Loucy (cell line): ENCODE data around the gene ALDH7A1.

ENCODE experiments used
- H2AFZ ChIP-seq: fragments of 200-600 bp; sonication (generic); 2 replicates; pipeline ENCODE4 v1.6.0; 2016; ENCODE audit warnings: antibody characterized with exemption, mild to moderate bottlenecking, low read length, moderate library complexity
- H3F3A ChIP-seq: fragments of 200-600 bp; 2 replicates; pipeline ENCODE4 v1.6.0; 2016; ENCODE audit warnings: antibody characterized with exemption, low read depth, mild to moderate bottlenecking
- H3K27me3 ChIP-seq: fragments of 200-600 bp; sonication (generic); 2 replicates; pipeline ENCODE4 v1.6.1; 2014; ENCODE audit warnings: low read length, mild to moderate bottlenecking; ENCODE audit not compliant: insufficient read depth, poor library complexity, severe bottlenecking
- H3K36me3 ChIP-seq: fragments of 200-600 bp; sonication (generic); 2 replicates; pipeline ENCODE4 v1.6.1; 2016; ENCODE audit warnings: low read length; ENCODE audit not compliant: insufficient read depth
- H3K4me1 ChIP-seq: fragments of 200-600 bp; sonication (generic); 2 replicates; pipeline ENCODE4 v1.5.1; 2014; ENCODE audit warnings: low read length, mild to moderate bottlenecking; ENCODE audit not compliant: insufficient read depth, poor library complexity, severe bottlenecking
- H3K4me2 ChIP-seq: fragments of 200-600 bp; sonication (generic); 2 replicates; pipeline ENCODE4 v1.6.0; 2014; ENCODE audit warnings: antibody characterized with exemption, low read length, low read depth, mild to moderate bottlenecking; ENCODE audit not compliant: poor library complexity, severe bottlenecking
- H3K4me3 ChIP-seq: fragments of 200-600 bp; sonication (generic); 2 replicates; pipeline ENCODE4 v1.5.1; 2014; ENCODE audit warnings: low read length, mild to moderate bottlenecking, mixed read lengths; ENCODE audit not compliant: poor library complexity, severe bottlenecking
- H3K79me2 ChIP-seq: fragments of 200-600 bp; sonication (generic); 2 replicates; pipeline ENCODE4 v1.6.1; 2014; ENCODE audit warnings: low read length; ENCODE audit not compliant: insufficient read depth
- H3K9ac ChIP-seq: fragments of 200-600 bp; sonication (generic); 2 replicates; pipeline ENCODE4 v1.6.0; 2014; ENCODE audit warnings: mild to moderate bottlenecking, low read depth, low read length, moderate library complexity; ENCODE audit not compliant: poor library complexity, severe bottlenecking
- H3K9me2 ChIP-seq: fragments of 200-600 bp; sonication (generic); replicated peaks from 2 replicates; pipeline ENCODE4 v1.6.1; 2016; ENCODE audit warnings: low read depth, low read length, mixed read lengths
- H3K9me3 ChIP-seq: fragments of 200-600 bp; sonication (generic); 2 replicates; pipeline ENCODE4 v1.6.1; 2014; ENCODE audit warnings: mild to moderate bottlenecking, antibody characterized with exemption, low read length, low read depth; ENCODE audit not compliant: insufficient read depth
- H4K20me1 ChIP-seq: fragments of 200-600 bp; sonication (generic); 2 replicates; pipeline ENCODE4 v1.6.0; 2014; ENCODE audit warnings: antibody characterized with exemption, low read length, mild to moderate bottlenecking; ENCODE audit not compliant: insufficient read depth, poor library complexity, severe bottlenecking
- EZH2phosphoT487 ChIP-seq: fragments of 200-600 bp; IDR thresholded peaks from 2 replicates; pipeline ENCODE4 v1.6.1; 2018; ENCODE audit warnings: antibody characterized with exemption, mild to moderate bottlenecking, moderate library complexity, borderline replicate concordance
- TF ChIP-seq, protein P1 (sequence below): fragments of 200-600 bp; sonication (generic); conservative IDR thresholded peaks from 2 replicates; pipeline ENCODE4 v1.5.1; 2014; ENCODE audit warnings: mild to moderate bottlenecking, antibody characterized with exemption, low read length

ALDH7A1 gene

DNA sequence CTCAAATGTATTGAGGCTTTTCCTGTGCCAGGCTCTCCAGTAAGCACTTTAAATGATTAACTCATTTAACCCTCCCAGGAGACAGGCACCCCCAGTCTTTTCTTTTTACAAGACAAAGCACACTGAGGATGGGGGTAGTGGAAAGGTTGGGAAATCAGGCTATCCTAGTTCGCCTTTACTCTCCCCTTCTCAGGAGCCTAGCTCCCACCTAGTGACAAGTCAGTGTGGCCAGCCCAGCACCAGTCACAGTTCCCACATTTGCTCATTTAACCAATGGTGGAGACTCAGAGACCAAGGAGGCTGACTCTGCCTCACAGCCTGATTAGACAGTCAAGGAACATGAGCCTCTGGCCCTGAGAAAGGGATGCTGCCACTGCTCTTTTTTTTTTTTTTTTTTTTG is 3.5 kb downstream of the ALDH7A1 start:
- peaks cover 5% of the 10 kb centered on the region for H3K4me1 ChIP-seq
- no peaks in the 10 kb centered on the region for H3K27me3 ChIP-seq
- H3K79me2 ChIP-seq: 0 out of 2 replicates have a peak, but pooled peaks cover 8% of the 10 kb centered on the region
- TF ChIP-seq, protein P1, sequence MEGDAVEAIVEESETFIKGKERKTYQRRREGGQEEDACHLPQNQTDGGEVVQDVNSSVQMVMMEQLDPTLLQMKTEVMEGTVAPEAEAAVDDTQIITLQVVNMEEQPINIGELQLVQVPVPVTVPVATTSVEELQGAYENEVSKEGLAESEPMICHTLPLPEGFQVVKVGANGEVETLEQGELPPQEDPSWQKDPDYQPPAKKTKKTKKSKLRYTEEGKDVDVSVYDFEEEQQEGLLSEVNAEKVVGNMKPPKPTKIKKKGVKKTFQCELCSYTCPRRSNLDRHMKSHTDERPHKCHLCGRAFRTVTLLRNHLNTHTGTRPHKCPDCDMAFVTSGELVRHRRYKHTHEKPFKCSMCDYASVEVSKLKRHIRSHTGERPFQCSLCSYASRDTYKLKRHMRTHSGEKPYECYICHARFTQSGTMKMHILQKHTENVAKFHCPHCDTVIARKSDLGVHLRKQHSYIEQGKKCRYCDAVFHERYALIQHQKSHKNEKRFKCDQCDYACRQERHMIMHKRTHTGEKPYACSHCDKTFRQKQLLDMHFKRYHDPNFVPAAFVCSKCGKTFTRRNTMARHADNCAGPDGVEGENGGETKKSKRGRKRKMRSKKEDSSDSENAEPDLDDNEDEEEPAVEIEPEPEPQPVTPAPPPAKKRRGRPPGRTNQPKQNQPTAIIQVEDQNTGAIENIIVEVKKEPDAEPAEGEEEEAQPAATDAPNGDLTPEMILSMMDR: no peak
- no peak for TF ChIP-seq EZH2phosphoT487
- no peak overlapping the region for H3K4me2 ChIP-seq
- no peak overlapping the region for H3K4me3 ChIP-seq
- no peaks in the 10 kb centered on the region for H3K36me3 ChIP-seq
- H3K9me2 ChIP-seq: no peaks in the 10 kb centered on the region
- H3K9me3 ChIP-seq: no peaks in the 10 kb centered on the region
- H2AFZ ChIP-seq: no peak overlapping the region
- no peak overlapping the region for H3K9ac ChIP-seq
- H3F3A ChIP-seq: no peaks in the 10 kb centered on the region
- H4K20me1 ChIP-seq: no peaks in the 10 kb centered on the region

DNA sequence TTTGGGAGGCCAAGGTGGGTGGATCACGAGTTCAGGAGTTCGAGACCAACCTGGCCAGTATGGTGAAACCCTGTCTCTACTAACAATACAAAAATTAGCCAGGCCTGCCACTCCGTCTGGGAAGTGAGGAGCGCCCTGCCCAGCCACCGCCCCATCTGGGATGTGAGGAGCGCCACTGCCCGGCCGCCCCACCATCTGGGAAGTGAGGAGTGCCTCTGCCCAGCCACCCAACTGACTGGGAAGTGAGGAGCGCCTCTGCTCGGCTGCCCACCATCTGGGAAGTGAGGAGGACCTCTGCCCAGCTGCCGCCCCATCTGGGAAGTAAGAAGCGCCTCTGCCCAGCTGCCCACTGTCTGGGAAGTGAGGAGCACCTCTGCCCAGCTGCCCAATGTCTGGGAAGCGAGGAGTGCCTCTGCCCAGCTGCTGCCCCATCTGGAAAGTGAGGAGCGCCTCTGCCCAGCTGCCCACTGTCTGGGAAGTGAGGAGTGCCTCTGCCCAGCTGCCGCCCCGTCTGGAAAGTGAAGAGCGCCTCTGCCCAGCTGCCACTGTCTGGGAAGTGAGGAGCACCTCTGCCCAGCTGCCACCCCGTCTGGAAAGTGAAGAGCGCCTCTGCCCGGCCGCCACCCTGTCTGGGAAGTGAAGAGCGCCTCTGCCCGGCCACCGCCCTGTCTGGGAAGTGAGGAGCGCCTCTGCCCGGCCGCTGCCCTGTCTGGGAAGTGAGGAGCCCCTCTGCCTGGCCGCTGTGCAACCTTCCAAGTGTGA is 5.3 kb downstream of the ALDH7A1 start:
- TF ChIP-seq, protein P1: no peak
- TF ChIP-seq EZH2phosphoT487: no peak
- no peak overlapping the region for H3K4me2 ChIP-seq
- H3K4me3 ChIP-seq: no peak overlapping the region
- H3F3A ChIP-seq: no peaks in the 10 kb centered on the region
- H3K9me3 ChIP-seq: no peaks in the 10 kb centered on the region
- H3K9ac ChIP-seq: no peak overlapping the region
- no peaks in the 10 kb centered on the region for H3K36me3 ChIP-seq
- peaks cover 5% of the 10 kb centered on the region for H3K4me1 ChIP-seq
- H3K9me2 ChIP-seq: no peaks in the 10 kb centered on the region
- H4K20me1 ChIP-seq: no peaks in the 10 kb centered on the region
- 0 out of 2 replicates have a peak, but pooled peaks cover 8% of the 10 kb centered on the region for H3K79me2 ChIP-seq
- H2AFZ ChIP-seq: no peak overlapping the region
- H3K27me3 ChIP-seq: no peaks in the 10 kb centered on the region

DNA sequence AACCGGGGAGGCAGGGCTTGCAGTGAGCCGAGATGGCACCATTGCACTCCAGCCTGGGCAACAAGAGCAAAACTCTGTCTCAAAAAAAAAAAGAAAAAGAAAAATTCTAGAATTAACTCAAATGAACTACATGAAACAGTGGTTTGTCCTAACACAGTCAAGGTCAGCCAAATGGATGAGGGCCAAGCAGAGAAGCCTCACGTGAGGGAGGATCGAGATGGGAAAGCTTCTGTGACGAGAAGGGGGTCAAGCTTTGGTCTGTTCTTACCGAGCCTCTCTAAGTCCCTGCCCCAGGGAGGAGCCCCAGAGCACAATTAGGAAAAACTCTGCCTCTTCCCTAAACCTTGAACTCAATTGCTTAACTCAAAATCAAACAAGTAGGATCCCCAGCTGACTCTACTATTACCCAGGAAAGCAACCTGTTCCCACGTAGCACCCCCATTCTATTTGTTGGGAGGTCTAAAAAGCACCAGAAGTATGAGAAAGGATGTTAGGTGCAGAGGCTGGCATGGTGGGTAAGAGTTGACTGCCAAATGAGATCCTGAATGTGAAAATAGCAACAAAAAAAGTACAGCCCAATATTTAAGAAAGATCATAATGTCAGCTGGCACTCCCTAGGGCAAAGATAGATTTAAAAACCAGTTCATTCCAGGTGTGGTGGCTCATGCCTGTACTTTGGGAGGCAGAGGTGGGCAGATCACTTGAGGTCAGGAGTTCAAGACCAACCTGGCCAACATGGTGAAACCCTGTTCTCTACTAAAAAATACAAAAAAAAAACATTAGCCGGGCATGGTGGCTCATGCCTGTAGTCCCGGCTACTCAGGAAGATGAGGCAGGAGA is 7.2 kb downstream of the ALDH7A1 start:
- Histone ChIP-seq H3K27me3 (no peaks in the 10 kb centered on the region), H3K4me3 (no peak overlapping the region), H3K9me2 (no peaks in the 10 kb centered on the region), H2AFZ (no peak overlapping the region), H3F3A (no peaks in the 10 kb centered on the region), H3K4me1 (peaks cover 3% of the 10 kb centered on the region), H3K9me3 (no peaks in the 10 kb centered on the region), H4K20me1 (no peaks in the 10 kb centered on the region), H3K79me2 (no peaks in the 10 kb centered on the region), H3K4me2 (no peak overlapping the region), H3K9ac (no peak overlapping the region), H3K36me3 (no peaks in the 10 kb centered on the region)
- TF ChIP-seq EZH2phosphoT487: no peak
- TF ChIP-seq, protein P1: no peak
